HCT116 (cell line): Measurements from ENCODE around the gene RMND1. TPM values are rescaled to one million over a fixed set of nuclear protein-coding genes. Genes with fewer than 3 reads are reported as not detected.

Source experiments
- ATAC-seq: fragments of 200-7000 bp; cut with Tn5 transposase; 2 replicates; pipeline ENCODE4 v1.9.1; 2020; ENCODE audit warnings: mild to moderate bottlenecking, moderate library complexity
- BruUV-seq: library from RNA; stranded (reverse); fragments of 400-500 nt; replicated peaks from 2 replicates; lab custom pipeline; 2021; lab: Mats Ljungman, UMichigan
- CTCF ChIA-PET: fragments of 300-600 bp; sonication (Branson Sonifier 250); formaldehyde crosslinking; loops from one replicate; lab custom pipeline; 2021; ENCODE audit warnings: antibody characterized with exemption; lab: Charles Lee
- POLR2A ChIA-PET: fragments of 300-600, 350-600 bp; sonication (Branson Sonifier 250); formaldehyde crosslinking; loops from one replicate; lab custom pipeline; 2021; ENCODE audit warnings: antibody characterized with exemption; lab: Charles Lee
- RAD21 ChIA-PET, 2 experiments: fragments of 300-600 bp; sonication (Branson Sonifier 250); formaldehyde crosslinking; loops; one replicate each; lab custom pipeline; 2023; ENCODE audit warnings: low total read pairs in 2 of 2; ENCODE audit not compliant: uncharacterized antibody in 2 of 2, unreplicated experiment in 2 of 2, low non-redundant PET in 1 of 2; lab: Charles Lee
- DNase-seq: peaks from one replicate; pipeline ENCODE4 v3.0.0-alpha.2; 2010; ENCODE audit warnings: low read depth, low spot score
- H2AFZ ChIP-seq: fragments of 200-600 bp; shearing (Covaris generic), sonication (generic); 2 replicates; pipeline ENCODE4 v1.6.1; 2017; ENCODE audit warnings: low read depth, mixed run types, mixed read lengths, antibody characterized with exemption, low read length; ENCODE audit not compliant: poor library complexity, severe bottlenecking
- H3K27ac ChIP-seq: 2 replicates; pipeline ENCODE4 v1.5.1; 2012; ENCODE audit warnings: low read depth, low read length
- H3K27me3 ChIP-seq: fragments of 200-600 bp; sonication (generic); 2 replicates; pipeline ENCODE4 v1.6.1; 2016; ENCODE audit warnings: mixed run types, low read length, mixed read lengths; ENCODE audit not compliant: insufficient read depth
- H3K36me3 ChIP-seq, 2 experiments: fragments of 200-500 bp in 1 of 2; fragments of 200-600 bp in 1 of 2; sonication (Bioruptor generic) in 1 of 2; sonication (generic) in 1 of 2; 2 replicates each; pipeline versions ENCODE4 v1.5.1 to v1.6.1; 2014 to 2016; ENCODE audit warnings: low read length in 2 of 2, inconsistent platforms in 1 of 2, mixed read lengths in 1 of 2, mixed run types in 1 of 2; ENCODE audit not compliant: insufficient read depth in 2 of 2, control insufficient read depth in 1 of 2
- H3K4me1 ChIP-seq, 2 experiments: fragments of 200-600 bp in 1 of 2; sonication (generic) in 1 of 2; 2 replicates each; pipeline versions ENCODE4 v1.5.1 to v1.6.1; 2012 to 2017; ENCODE audit warnings: low read length in 2 of 2, inconsistent platforms in 1 of 2, mild to moderate bottlenecking in 1 of 2, mixed read lengths in 1 of 2, mixed run types in 1 of 2, moderate library complexity in 1 of 2; ENCODE audit not compliant: insufficient read depth in 2 of 2, control insufficient read depth in 1 of 2
- H3K4me2 ChIP-seq: fragments of 200-600 bp; sonication (generic); 2 replicates; pipeline ENCODE4 v1.6.1; 2017; ENCODE audit warnings: mixed run types, low read length, mixed read lengths
- H3K4me3 ChIP-seq, 2 experiments: fragments of 200-600 bp in 1 of 2; sonication (generic) in 1 of 2; replicated peaks in 1 of 2; 2 replicates each; pipeline ENCODE4 v1.5.1; 2011 to 2016; ENCODE audit warnings: low read length in 2 of 2, control low read depth in 1 of 2, low read depth in 1 of 2, mild to moderate bottlenecking in 1 of 2, mixed read lengths in 1 of 2, mixed run types in 1 of 2
- H3K79me2 ChIP-seq: fragments of 200-600 bp; sonication (generic); 2 replicates; pipeline ENCODE4 v1.6.1; 2017; ENCODE audit warnings: mild to moderate bottlenecking, mixed run types, low read length, moderate library complexity, mixed read lengths; ENCODE audit not compliant: insufficient read depth
- H3K9ac ChIP-seq: fragments of 200-600 bp; sonication (generic); 2 replicates; pipeline ENCODE4 v1.6.1; 2016; ENCODE audit warnings: low read length, mixed read lengths
- H3K9me2 ChIP-seq: fragments of 200-600 bp; sonication (generic), shearing (Covaris generic); 2 replicates; pipeline ENCODE4 v1.6.1; 2017; ENCODE audit warnings: mixed run types, mild to moderate bottlenecking, moderate library complexity; ENCODE audit not compliant: insufficient read depth
- H3K9me3 ChIP-seq, 2 experiments: fragments of 200-500 bp in 1 of 2; fragments of 200-600 bp in 1 of 2; sonication (Bioruptor generic) in 1 of 2; sonication (generic) in 1 of 2; 2 replicates each; pipeline ENCODE4 v1.6.1; 2014 to 2017; ENCODE audit warnings: low read length in 2 of 2, mixed read lengths in 2 of 2, inconsistent platforms in 1 of 2, low read depth in 1 of 2, mild to moderate bottlenecking in 1 of 2, mixed run types in 1 of 2, moderate library complexity in 1 of 2; ENCODE audit not compliant: control insufficient read depth in 1 of 2, insufficient read depth in 1 of 2
- H4K20me1 ChIP-seq: fragments of 200-600 bp; sonication (generic), shearing (Covaris generic); 2 replicates; pipeline ENCODE4 v1.6.1; 2017; ENCODE audit warnings: mixed run types, mild to moderate bottlenecking, moderate library complexity; ENCODE audit not compliant: insufficient read depth
- ATF3 ChIP-seq: IDR thresholded peaks from 2 replicates; pipeline ENCODE4 v1.6.1; 2012
- CBX3 ChIP-seq: IDR thresholded peaks from 2 replicates; pipeline ENCODE4 v1.6.1; 2012; ENCODE audit warnings: low read depth
- ELF1 ChIP-seq: IDR thresholded peaks from 2 replicates; pipeline ENCODE4 v1.6.1; 2012; ENCODE audit warnings: low read depth, borderline replicate concordance
- FOSL1 ChIP-seq: IDR thresholded peaks from 2 replicates; pipeline ENCODE4 v1.6.1; 2012; ENCODE audit warnings: low read depth
- JUND ChIP-seq: IDR thresholded peaks from 2 replicates; pipeline ENCODE4 v1.6.1; 2012
- MAX ChIP-seq: IDR thresholded peaks from 2 replicates; pipeline ENCODE4 v1.6.1; 2012
- POLR2A ChIP-seq: IDR thresholded peaks from 2 replicates; pipeline ENCODE4 v1.7.0; 2011; ENCODE audit warnings: borderline replicate concordance; ENCODE audit not compliant: insufficient read depth, insufficient read length; ENCODE audit errors: extremely low read depth
- POLR2AphosphoS5 ChIP-seq: IDR thresholded peaks from 2 replicates; pipeline ENCODE4 v1.6.1; 2011; ENCODE audit warnings: mild to moderate bottlenecking, low read depth, low read length, moderate library complexity
- RAD21 ChIP-seq: IDR thresholded peaks from 2 replicates; pipeline ENCODE4 v1.6.1; 2012; ENCODE audit warnings: low read depth, mild to moderate bottlenecking
- REST ChIP-seq: IDR thresholded peaks from 2 replicates; pipeline ENCODE4 v1.6.1; 2012; ENCODE audit warnings: low read depth
- SIN3A ChIP-seq: IDR thresholded peaks from 2 replicates; pipeline ENCODE4 v1.6.1; 2012; ENCODE audit warnings: low read depth
- SRF ChIP-seq: IDR thresholded peaks from 2 replicates; pipeline ENCODE4 v1.6.1; 2012; ENCODE audit warnings: low read depth
- YY1 ChIP-seq: IDR thresholded peaks from 2 replicates; pipeline ENCODE4 v1.6.1; 2011; ENCODE audit warnings: low read length, low read depth, moderate library complexity, mild to moderate bottlenecking; ENCODE audit not compliant: insufficient replicate concordance; ENCODE audit errors: extremely low read depth
- ZBTB33 ChIP-seq: IDR thresholded peaks from 2 replicates; pipeline ENCODE4 v1.6.1; 2011; ENCODE audit warnings: mild to moderate bottlenecking, low read length, moderate library complexity; ENCODE audit not compliant: insufficient replicate concordance; ENCODE audit errors: extremely low read depth
- intact Hi-C: fragments of 100-400 bp; cut with micrococcal nuclease; formaldehyde crosslinking; loops from 2 replicates; pipeline ENCODE4 v1.10.0; 2022
- total RNA-seq: library from RNA; stranded (reverse); gene quantifications from one replicate; pipeline ENCODE4 v1.2.1, GENCODE V29; 2021; ENCODE audit not compliant: unreplicated experiment

The RMND1 gene
- total RNA-seq, 1 experiment from 2014 or later, result 28.0 TPM

- Histone ChIP-seq H2AFZ (peak overlapping the region; percentile 22), H4K20me1 (no peaks in the 10 kb centered on the region), H3K4me3 (peak overlapping the region; percentile 54 to 84), H3K4me2 (peak overlapping the region; percentile 87), H3K9me2 (no peaks in the 10 kb centered on the region), H3K9me3 (no peaks in the 10 kb centered on the region), H3K79me2 (peaks cover 38% of the 10 kb centered on the region), H3K27me3 (no peaks in the 10 kb centered on the region), H3K27ac (peak overlapping the region; percentile 77), H3K36me3 (0 out of 4 replicates have a peak, but pooled peaks cover 0 to 2% of the 10 kb centered on the region in 2 experiments), H3K9ac (peak overlapping the region; percentile 77), H3K4me1 (peaks cover 0 to 10% of the 10 kb centered on the region in 2 experiments; a peak in 2 of 4 replicates)
- DNase-seq (no peak), ATAC-seq (no peak)
- ChIA-PET RAD21 (no interaction called here), POLR2A (interaction anchor here (0.6 kb wide), 1 partner anchor 121 kb away, joined by 3 read pairs; no protein-coding TSS in a partner anchor), CTCF (no interaction called here)
- TF ChIP-seq ATF3 (no peak), POLR2AphosphoS5 (no peak), MAX (no peak), FOSL1 (no peak), RAD21 (no peak), ZBTB33 (no peak), REST (no peak), JUND (no peak), SIN3A (no peak), CBX3 (no peak), ELF1 (no peak), POLR2A (no peak), YY1 (no peak), SRF (no peak)
- BruUV-seq, result TSS peak; percentile 62
- intact Hi-C loops, result loop anchor here (2.0 kb wide), 1 partner anchor 62 kb away; the partner anchor contains the start of gene ZBTB2
Observed at GRCh38 chr6:151452750-151453427, 963 bp upstream of the RMND1 start.
